SK-N-SH (cell line): ENCODE data around the gene CBR4. TPM values are rescaled to one million over a fixed set of nuclear protein-coding genes. Genes with fewer than 3 reads are reported as not detected.

Source experiments
- CTCF ChIA-PET: fragments of 300-600, 350-600 bp; formaldehyde crosslinking; extraction: SDS; loops from one replicate; lab custom pipeline; 2021; lab: Yijun Ruan, JAX
- POLR2A ChIA-PET: fragments of 350-600 bp; sonication (Branson Sonifier 250); formaldehyde crosslinking; extraction: SDS; loops from one replicate; lab custom pipeline; 2020; ENCODE audit warnings: antibody characterized with exemption, inconsistent platforms; lab: Yijun Ruan, JAX
- DNase-seq: peaks from one replicate; pipeline ENCODE4 v3.0.0; 2012
- H2AFZ ChIP-seq: fragments of 200-600 bp; sonication (generic); 2 replicates; pipeline ENCODE4 v1.8.1; 2016; ENCODE audit warnings: antibody characterized with exemption, mild to moderate bottlenecking, low read depth
- H3F3A ChIP-seq: fragments of 200-600 bp; sonication (generic); replicated peaks from 2 replicates; pipeline ENCODE3; 2016; ENCODE audit warnings: antibody characterized with exemption, mild to moderate bottlenecking; ENCODE audit not compliant: insufficient read depth
- H3K27ac ChIP-seq, 2 experiments: fragments of 200-500 bp in 1 of 2; fragments of 200-600 bp in 1 of 2; sonication (Bioruptor generic) in 1 of 2; sonication (generic), shearing (Covaris generic) in 1 of 2; 2 replicates each; pipeline versions ENCODE4 v1.5.1 to v1.6.1; 2014 to 2016; ENCODE audit warnings: low read depth in 2 of 2, inconsistent platforms in 1 of 2, low read length in 1 of 2, mild to moderate bottlenecking in 1 of 2, mixed read lengths in 1 of 2
- H3K27me3 ChIP-seq: fragments of 200-600 bp; sonication (generic), shearing (Covaris generic); 2 replicates; pipeline ENCODE4 v1.6.1; 2016; ENCODE audit warnings: mixed run types; ENCODE audit not compliant: insufficient read depth
- H3K36me3 ChIP-seq, 2 experiments: fragments of 200-500 bp in 1 of 2; fragments of 200-600 bp in 1 of 2; sonication (Bioruptor generic) in 1 of 2; sonication (generic) in 1 of 2; replicated peaks in 1 of 2; 2 replicates each; pipeline versions ENCODE3 to v1.5.1; 2014 to 2016; ENCODE audit warnings: low read length in 1 of 2, mild to moderate bottlenecking in 1 of 2; ENCODE audit not compliant: insufficient read depth in 2 of 2, control insufficient read depth in 1 of 2
- H3K4me1 ChIP-seq, 2 experiments: fragments of 200-500 bp in 1 of 2; fragments of 200-600 bp in 1 of 2; sonication (Bioruptor generic) in 1 of 2; sonication (generic), shearing (Covaris generic) in 1 of 2; 2 replicates each; pipeline versions ENCODE4 v1.5.1 to v1.6.1; 2014 to 2016; ENCODE audit warnings: low read depth in 1 of 2, low read length in 1 of 2, mixed run types in 1 of 2; ENCODE audit not compliant: insufficient read depth in 2 of 2, control insufficient read depth in 1 of 2
- H3K4me2 ChIP-seq: fragments of 200-600 bp; sonication (generic), shearing (Covaris generic); 2 replicates; pipeline ENCODE4 v1.6.1; 2017; ENCODE audit warnings: mixed run types
- H3K4me3 ChIP-seq, 2 experiments: fragments of 200-500 bp in 1 of 2; fragments of 200-600 bp in 1 of 2; sonication (Bioruptor generic) in 1 of 2; sonication (generic), shearing (Covaris generic) in 1 of 2; 2 replicates each; pipeline versions ENCODE4 v1.5.1 to v1.8.1; 2014 to 2016; ENCODE audit warnings: low read depth in 2 of 2, inconsistent platforms in 1 of 2, low read length in 1 of 2, mild to moderate bottlenecking in 1 of 2, mixed read lengths in 1 of 2, moderate library complexity in 1 of 2
- H3K79me2 ChIP-seq: fragments of 200-600 bp; sonication (generic); 2 replicates; pipeline ENCODE4 v1.8.1; 2017; ENCODE audit warnings: mild to moderate bottlenecking; ENCODE audit not compliant: insufficient read depth
- H3K9ac ChIP-seq: fragments of 200-600 bp; sonication (generic); 2 replicates; pipeline ENCODE4 v1.6.1; 2017; ENCODE audit warnings: mixed run types
- H3K9me2 ChIP-seq: fragments of 200-600 bp; sonication (generic); 2 replicates; pipeline ENCODE4 v1.6.1; 2017; ENCODE audit warnings: mixed run types
- H3K9me3 ChIP-seq: fragments of 200-600 bp; sonication (generic); 2 replicates; pipeline ENCODE4 v1.6.1; 2017; ENCODE audit warnings: mixed run types, mild to moderate bottlenecking, moderate library complexity
- H4K20me1 ChIP-seq: fragments of 200-600 bp; sonication (generic); 2 replicates; pipeline ENCODE4 v1.6.1; 2017; ENCODE audit warnings: mild to moderate bottlenecking, mixed run types; ENCODE audit not compliant: insufficient read depth
- CHD2 ChIP-seq: fragments of 150-350 bp; IDR thresholded peaks from 2 replicates; pipeline ENCODE4 v1.6.1; 2018; ENCODE audit warnings: low read length; ENCODE audit not compliant: partially characterized antibody
- ELF1 ChIP-seq: IDR thresholded peaks from 2 replicates; pipeline ENCODE4 v1.4.0; 2012
- EZH2phosphoT487 ChIP-seq: fragments of 200-600 bp; sonication (generic); IDR thresholded peaks from 2 replicates; pipeline ENCODE4 v1.6.1; 2017; ENCODE audit warnings: low read depth, mixed run types, mild to moderate bottlenecking, antibody characterized with exemption, moderate library complexity, borderline replicate concordance
- FOSL2 ChIP-seq: IDR thresholded peaks from 2 replicates; pipeline ENCODE4 v1.4.0; 2012; ENCODE audit warnings: low read depth, mild to moderate bottlenecking, moderate library complexity, borderline replicate concordance
- GABPA ChIP-seq: IDR thresholded peaks from 2 replicates; pipeline ENCODE4 v1.4.0; 2012; ENCODE audit warnings: low read depth, mild to moderate bottlenecking
- IRF3 ChIP-seq: fragments of 150-350 bp; IDR thresholded peaks from 2 replicates; pipeline ENCODE4 v1.6.1; 2016; ENCODE audit warnings: mild to moderate bottlenecking, low read depth, low read length
- JUND ChIP-seq: IDR thresholded peaks from 2 replicates; pipeline ENCODE4 v1.4.0; 2012
- PBX3 ChIP-seq: IDR thresholded peaks from 2 replicates; pipeline ENCODE4; 2012
- POLR2AphosphoS5 ChIP-seq: IDR thresholded peaks from 2 replicates; pipeline ENCODE4 v1.6.1; 2012; ENCODE audit warnings: low read depth, low read length
- RCOR1 ChIP-seq: fragments of 150-350 bp; IDR thresholded peaks from 2 replicates; pipeline ENCODE4 v1.6.1; 2017; ENCODE audit warnings: antibody characterized with exemption, low read length
- REST ChIP-seq: IDR thresholded peaks from 2 replicates; pipeline ENCODE4 v1.6.1; 2012; ENCODE audit warnings: mild to moderate bottlenecking, low read depth, low read length, moderate library complexity
- RFX5 ChIP-seq: IDR thresholded peaks from 2 replicates; pipeline ENCODE4 v1.6.1; 2012; ENCODE audit warnings: mild to moderate bottlenecking, improper control_type of control experiment, low read length
- RXRA ChIP-seq: IDR thresholded peaks from 2 replicates; pipeline ENCODE4 v1.4.0; 2012; ENCODE audit warnings: low read depth, mild to moderate bottlenecking, borderline replicate concordance
- SIN3A ChIP-seq: IDR thresholded peaks from 2 replicates; pipeline ENCODE4 v1.6.1; 2012; ENCODE audit warnings: low read depth, mild to moderate bottlenecking, low read length, moderate library complexity, borderline replicate concordance
- TAF1 ChIP-seq: IDR thresholded peaks from 2 replicates; pipeline ENCODE4 v1.6.1; 2012; ENCODE audit warnings: low read depth, mild to moderate bottlenecking, low read length, moderate library complexity, borderline replicate concordance
- TEAD4 ChIP-seq: IDR thresholded peaks from 2 replicates; pipeline ENCODE4 v1.4.0; 2012; ENCODE audit warnings: mild to moderate bottlenecking, borderline replicate concordance; ENCODE audit not compliant: insufficient read depth
- YY1 ChIP-seq: IDR thresholded peaks from 2 replicates; pipeline ENCODE4 v1.4.0; 2012; ENCODE audit warnings: low read depth, mild to moderate bottlenecking
- ZBTB33 ChIP-seq: IDR thresholded peaks from 2 replicates; pipeline ENCODE4 v1.4.0; 2012; ENCODE audit warnings: low read depth, borderline replicate concordance
- WGBS: methylation state at CpG from one replicate; pipeline ENCODE4 v1.1.6; 2017; ENCODE audit warnings: low lambda C conversion rate; 5-methylcytosine and 5-hydroxymethylcytosine counted together
- polyA plus RNA-seq, 3 experiments: library from polyadenylated mRNA; depleted of rRNA; stranded (reverse); fragments of >200 nt; gene quantifications; 2 replicates each; pipeline ENCODE4 v1.2.3, GENCODE V29; 2012

CBR4 gene
- polyA plus RNA-seq, 1 of the 3 experiments (the other 2 are of a cell fraction): 2.8 TPM

- Histone ChIP-seq H3K4me2 (no peak overlapping the region), H3K9me2 (no peaks in the 10 kb centered on the region), H3K27ac (no peak overlapping the region), H3K27me3 (no peaks in the 10 kb centered on the region), H3K9ac (no peak overlapping the region)
- no peak for TF ChIP-seq GABPA
- no peak for TF ChIP-seq EZH2phosphoT487
- no peak for TF ChIP-seq YY1
- TF ChIP-seq ELF1: no peak
- TF ChIP-seq REST: no peak
- no peak for TF ChIP-seq FOSL2
- TF ChIP-seq RFX5: no peak
- TF ChIP-seq TAF1: no peak
- TF ChIP-seq SIN3A: no peak
- TF ChIP-seq TEAD4: no peak
- no peak for TF ChIP-seq JUND
- TF ChIP-seq CHD2: no peak
- no peak for TF ChIP-seq RXRA
- no peak for TF ChIP-seq RCOR1
- TF ChIP-seq IRF3: no peak
- no peak for TF ChIP-seq POLR2AphosphoS5
- TF ChIP-seq PBX3: no peak
- no peak for TF ChIP-seq ZBTB33
- TF ChIP-seq, all 33 proteins: peak for 0
- Histone ChIP-seq H3K4me3 (no peak overlapping the region), H3F3A (no peaks in the 10 kb centered on the region), H2AFZ (no peak overlapping the region), H3K79me2 (no peaks in the 10 kb centered on the region), H4K20me1 (no peaks in the 10 kb centered on the region), H3K9me3 (no peaks in the 10 kb centered on the region), H3K36me3 (peaks cover 0 to 4% of the 10 kb centered on the region in 2 experiments), H3K4me1 (no peaks in the 10 kb centered on the region)
- ChIA-PET POLR2A (no interaction called here), CTCF (interaction anchor here (1.9 kb wide), 1 partner anchor 37 kb away, joined by 7 read pairs; no protein-coding TSS in a partner anchor)
- 95% methylated on average over 5 of the region's 5 CpGs for WGBS
- DNase-seq: no peak
These were observed 49.3 kb downstream of the CBR4 start for GRCh38 chr4:168960716-168961115.
